Esophagus muscularis mucosa (tissue), 4 donors: ENCODE data around the gene RAB3GAP2.

Experiments
- EP300 ChIP-seq: sonication (generic); formaldehyde crosslinking; IDR thresholded peaks from one replicate; pipeline ENCODE4 v1.6.1; 2017; ENCODE audit warnings: antibody characterized with exemption
- POLR2A ChIP-seq: fragments of 450-650 bp; IDR thresholded peaks from one replicate; pipeline ENCODE4 v1.6.1; 2017; ENCODE audit warnings: antibody characterized with exemption, moderate library complexity, mild to moderate bottlenecking, low read depth
- TF ChIP-seq, protein P1 (sequence below), 3 experiments: fragments of 200-600 bp in 2 of 3; fragments of 450-650 bp in 1 of 3; sonication (generic) in 2 of 3; IDR thresholded peaks; one replicate each; pipeline ENCODE4 v1.5.1; 2017 to 2019; ENCODE audit warnings: antibody characterized with exemption in 3 of 3, mild to moderate bottlenecking in 2 of 3, moderate library complexity in 1 of 3

GRCh38 chr1:220269036-220269435 is 3.2 kb downstream of the RAB3GAP2 start:
- TF ChIP-seq POLR2A = no peak
- TF ChIP-seq, protein P1, sequence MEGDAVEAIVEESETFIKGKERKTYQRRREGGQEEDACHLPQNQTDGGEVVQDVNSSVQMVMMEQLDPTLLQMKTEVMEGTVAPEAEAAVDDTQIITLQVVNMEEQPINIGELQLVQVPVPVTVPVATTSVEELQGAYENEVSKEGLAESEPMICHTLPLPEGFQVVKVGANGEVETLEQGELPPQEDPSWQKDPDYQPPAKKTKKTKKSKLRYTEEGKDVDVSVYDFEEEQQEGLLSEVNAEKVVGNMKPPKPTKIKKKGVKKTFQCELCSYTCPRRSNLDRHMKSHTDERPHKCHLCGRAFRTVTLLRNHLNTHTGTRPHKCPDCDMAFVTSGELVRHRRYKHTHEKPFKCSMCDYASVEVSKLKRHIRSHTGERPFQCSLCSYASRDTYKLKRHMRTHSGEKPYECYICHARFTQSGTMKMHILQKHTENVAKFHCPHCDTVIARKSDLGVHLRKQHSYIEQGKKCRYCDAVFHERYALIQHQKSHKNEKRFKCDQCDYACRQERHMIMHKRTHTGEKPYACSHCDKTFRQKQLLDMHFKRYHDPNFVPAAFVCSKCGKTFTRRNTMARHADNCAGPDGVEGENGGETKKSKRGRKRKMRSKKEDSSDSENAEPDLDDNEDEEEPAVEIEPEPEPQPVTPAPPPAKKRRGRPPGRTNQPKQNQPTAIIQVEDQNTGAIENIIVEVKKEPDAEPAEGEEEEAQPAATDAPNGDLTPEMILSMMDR (IDR thresholded peaks at IDR 0.05) = no peak
- no peak for TF ChIP-seq EP300
